Gastroesophageal sphincter (tissue), 4 donors: ENCODE data around the gene PNPLA5. TPM values are rescaled to one million over a fixed set of nuclear protein-coding genes. Genes with fewer than 3 reads are reported as not detected.

Experiments used
- ATAC-seq: fragments of 150-250 bp; one replicate; pipeline ENCODE4 v1.9.1; 2016; ENCODE audit warnings: mild to moderate bottlenecking, moderate library complexity
- H3K27ac ChIP-seq, 4 donors: fragments of 200-600 bp; sonication (generic) in 3 of 4; 1 replicate in 3 of 4; 2 replicates in 1 of 4; pipeline ENCODE4 v1.5.1; 2016 to 2019
- H3K27me3 ChIP-seq: fragments of 200-600 bp; sonication (generic); one replicate; pipeline ENCODE4 v1.5.1; 2019
- H3K36me3 ChIP-seq, 2 donors: fragments of 200-600 bp; sonication (generic); one replicate each; pipeline ENCODE4 v1.5.1; 2019; ENCODE audit warnings: control low read depth in 1 of 2
- H3K4me1 ChIP-seq, 3 donors: fragments of 200-600 bp; sonication (generic); 1 replicate in 2 of 3; 2 replicates in 1 of 3; pipeline ENCODE4 v1.5.1; 2016 to 2019; ENCODE audit warnings: control low read depth in 2 of 3
- H3K4me3 ChIP-seq, 2 donors: fragments of 200-600 bp; sonication (generic); one replicate each; pipeline ENCODE4 v1.5.1; 2019; ENCODE audit warnings: mild to moderate bottlenecking in 1 of 2, moderate library complexity in 1 of 2
- H3K9me3 ChIP-seq, 3 donors: fragments of 200-600 bp; sonication (generic); one replicate each; pipeline ENCODE4 v1.5.1; 2017 to 2019; ENCODE audit warnings: control low read depth in 2 of 3
- CTCF ChIP-seq, 4 experiments: fragments of 200-600 bp in 2 of 4; fragments of 450-650 bp in 2 of 4; sonication (generic) in 1 of 4; IDR thresholded peaks; one replicate each; pipeline ENCODE4 v1.5.1; 2017 to 2019; ENCODE audit warnings: antibody characterized with exemption in 4 of 4, mild to moderate bottlenecking in 2 of 4, moderate library complexity in 2 of 4
- EP300 ChIP-seq: sonication (generic); formaldehyde crosslinking; IDR thresholded peaks from one replicate; pipeline ENCODE4 v1.6.1; 2017; ENCODE audit warnings: antibody characterized with exemption, mild to moderate bottlenecking
- POLR2A ChIP-seq, 2 donors: fragments of 450-650 bp; IDR thresholded peaks; one replicate each; pipeline ENCODE4 v1.6.1; 2017; ENCODE audit warnings: antibody characterized with exemption in 2 of 2, mild to moderate bottlenecking in 2 of 2, moderate library complexity in 1 of 2
- POLR2AphosphoS5 ChIP-seq: sonication (generic); formaldehyde crosslinking; IDR thresholded peaks from one replicate; pipeline ENCODE4 v1.6.1; 2017; ENCODE audit warnings: antibody characterized with exemption
- WGBS, 2 donors: methylation state at CpG; one replicate each; pipeline ENCODE4 v1.1.5; 2018; ENCODE audit warnings: low coverage in 1 of 2; 5-methylcytosine and 5-hydroxymethylcytosine counted together
- total RNA-seq, 4 donors: library from RNA; depleted of rRNA; stranded (reverse); fragments of >200 nt; gene quantifications; one replicate each; pipeline ENCODE4 v1.1.0, GENCODE V29; 2016

PNPLA5 gene
- total RNA-seq, 4 donors from 2014 or later, result not detected

- peaks cover 81% of the 10 kb centered on the region for H3K27me3 ChIP-seq
- no peaks in the 10 kb centered on the region for H3K9me3 ChIP-seq
- no peak overlapping the region for H3K4me3 ChIP-seq
- H3K4me1 ChIP-seq, result no peaks in the 10 kb centered on the region
- TF ChIP-seq CTCF (IDR thresholded peaks at IDR 0.05) (no peak), POLR2AphosphoS5 (no peak), EP300 (no peak), POLR2A (IDR thresholded peaks at IDR 0.05) (no peak)
- no peak overlapping the region for H3K27ac ChIP-seq
- WGBS, 2 donors, result 80 to 89% methylated on average over 1 to 4 of the region's 7 CpGs
- no peak for ATAC-seq
- no peaks in the 10 kb centered on the region for H3K36me3 ChIP-seq
These were observed 6.5 kb downstream of the PNPLA5 start for GRCh38 chr22:43885319-43885671.

GRCh38 chr22:43884600-43885318, 7.1 kb downstream of the PNPLA5 start:
- TF ChIP-seq EP300, result no peak
- TF ChIP-seq CTCF (IDR thresholded peaks at IDR 0.05), result peak in 2 of 4 experiments; percentile 53 to 79
- TF ChIP-seq POLR2A (IDR thresholded peaks at IDR 0.05), result no peak
- 0% methylated on average over 1 to 4 of the region's 18 CpGs for WGBS, 2 donors
- no peak for ATAC-seq

DNA sequence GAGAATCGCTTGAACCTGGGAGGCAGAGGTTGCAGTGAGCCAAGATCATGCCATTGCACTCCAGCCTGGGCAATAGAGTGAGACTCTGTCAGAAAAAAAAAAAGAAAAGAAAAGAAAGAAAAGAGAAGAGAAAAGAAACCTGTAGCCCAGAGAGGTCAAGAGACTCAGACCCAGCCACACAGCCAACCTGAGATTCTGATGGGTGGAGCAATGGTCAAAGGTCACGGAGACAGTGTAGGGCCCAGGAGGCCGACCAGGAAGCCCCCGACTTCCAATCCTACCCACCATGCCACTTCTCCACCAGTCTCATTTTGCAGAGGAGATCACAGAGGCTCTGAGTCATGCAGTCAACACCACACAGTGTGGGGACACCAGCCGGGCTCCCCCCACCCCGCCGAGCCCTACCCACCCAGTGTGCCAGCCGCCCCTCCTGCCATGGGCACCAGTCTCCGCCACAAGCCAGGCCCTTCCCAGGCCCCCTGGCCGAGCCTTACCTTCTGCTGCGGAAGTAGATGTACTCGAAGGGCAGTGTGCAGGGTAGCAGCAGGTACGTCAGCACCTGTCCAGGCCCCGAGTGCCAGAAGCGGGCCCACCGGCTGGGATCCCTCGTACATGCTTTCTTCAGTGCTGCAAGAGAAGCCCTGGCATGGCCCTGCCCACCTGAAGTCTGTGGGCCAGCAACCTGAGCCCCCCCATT, 7.9 kb downstream of the PNPLA5 start:
- no peaks in the 10 kb centered on the region for H3K36me3 ChIP-seq
- no peak for ATAC-seq
- TF ChIP-seq CTCF (IDR thresholded peaks at IDR 0.05) (no peak), POLR2A (IDR thresholded peaks at IDR 0.05) (no peak), EP300 (no peak), POLR2AphosphoS5 (no peak)
- WGBS, 2 donors, result 80 to 88% methylated on average over 2 to 3 of the region's 17 CpGs
- no peaks in the 10 kb centered on the region for H3K9me3 ChIP-seq
- no peak overlapping the region for H3K4me3 ChIP-seq
- H3K27ac ChIP-seq, result no peak overlapping the region
- H3K27me3 ChIP-seq, result peaks cover 81% of the 10 kb centered on the region
- H3K4me1 ChIP-seq, result no peaks in the 10 kb centered on the region

More at GRCh38 chr22:43884600-43885318, 7.1 kb downstream of the PNPLA5 start:
- Histone ChIP-seq H3K4me1 (no peaks in the 10 kb centered on the region), H3K27me3 (peaks cover 81% of the 10 kb centered on the region), H3K9me3 (no peaks in the 10 kb centered on the region), H3K4me3 (no peak overlapping the region), H3K27ac (no peak overlapping the region), H3K36me3 (no peaks in the 10 kb centered on the region)

DNA sequence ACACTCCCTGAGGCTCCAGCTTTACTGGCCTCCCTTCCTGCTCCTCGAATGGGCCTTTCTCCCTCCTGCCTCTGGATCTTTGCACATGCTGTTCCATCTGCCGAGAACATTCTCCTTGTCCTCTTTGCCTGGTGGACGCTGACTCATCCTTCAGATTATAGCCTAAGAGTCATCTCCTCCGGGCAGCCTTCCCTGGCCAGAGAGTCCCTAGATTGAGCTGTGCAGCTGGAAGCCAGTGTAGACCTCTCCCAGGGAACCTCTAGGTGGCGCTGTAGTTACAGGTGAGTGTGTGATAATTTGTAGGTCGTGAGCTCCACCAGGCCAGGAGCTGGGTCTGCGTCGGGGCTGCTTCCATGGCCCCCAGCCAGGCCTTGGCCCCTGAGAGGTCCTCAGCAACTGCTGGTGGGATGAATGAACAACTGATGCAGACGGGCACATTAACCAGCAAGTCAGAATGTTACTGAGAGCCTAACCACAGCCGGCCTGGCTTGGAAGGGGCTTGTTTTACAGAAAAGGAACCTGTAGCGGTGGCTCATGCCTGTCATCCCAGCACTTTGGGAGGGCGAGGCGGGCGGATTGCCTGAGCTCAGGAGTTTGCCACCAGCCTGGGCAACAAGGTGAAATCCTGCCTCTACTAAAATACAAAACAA, 8.7 kb downstream of the PNPLA5 start:
- Histone ChIP-seq H3K4me3 (no peak overlapping the region), H3K36me3 (no peaks in the 10 kb centered on the region), H3K4me1 (no peaks in the 10 kb centered on the region), H3K9me3 (no peaks in the 10 kb centered on the region), H3K27ac (no peak overlapping the region), H3K27me3 (peaks cover 82% of the 10 kb centered on the region)
- no peak for TF ChIP-seq POLR2AphosphoS5
- TF ChIP-seq EP300, result no peak
- TF ChIP-seq CTCF (IDR thresholded peaks at IDR 0.05), result peak in 1 of 4 experiments; percentile 28
- TF ChIP-seq POLR2A (IDR thresholded peaks at IDR 0.05), result no peak
- WGBS, 2 donors, result 15 to 42% methylated on average over 2 to 3 of the region's 14 CpGs
- ATAC-seq, result no peak
